Right hindlimb (tissue), 1 donor: ENCODE data around the gene SLC29A2.
"Not testable (repeated sequence)": the region's sequence is repeated elsewhere in the genome, so short reads cannot be mapped to it uniquely, and the experiment has no call there.

Experiments
- DNase-seq: peaks from one replicate; pipeline ENCODE4 v3.0.0-alpha.2; 2018

SLC29A2 gene

GRCh38 chr11:66380264-66380663 is 8.7 kb upstream of the SLC29A2 start:
- DNase-seq: not testable (repeated sequence)

DNA sequence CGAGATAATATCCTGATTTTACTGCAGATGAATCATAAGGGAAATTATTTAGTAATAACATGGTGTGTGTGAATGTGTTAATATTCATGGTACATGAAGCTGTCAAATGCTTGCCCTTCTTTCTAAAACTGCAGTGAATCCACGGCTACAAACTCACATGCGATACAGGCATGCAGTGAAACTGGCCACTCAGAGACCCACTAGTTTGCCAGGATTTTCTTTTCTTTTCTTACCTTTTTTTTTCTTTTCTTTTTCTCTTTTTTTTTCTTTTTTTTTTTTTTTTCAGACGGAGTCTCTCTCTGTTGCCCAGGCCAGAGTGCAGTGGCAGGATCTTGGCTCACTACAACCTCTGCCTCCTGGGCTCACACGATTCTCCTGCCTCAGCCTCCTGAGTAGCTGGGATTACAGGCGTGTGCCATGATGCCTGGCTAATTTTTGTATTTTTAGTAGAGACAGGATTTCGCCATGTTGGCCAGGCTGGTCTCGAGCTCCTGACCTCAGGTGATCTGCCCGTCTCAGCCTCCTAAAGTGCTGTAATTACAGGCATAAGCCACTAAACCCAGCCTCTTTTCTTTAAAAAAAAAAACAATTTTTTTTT is 2.2 kb upstream of the SLC29A2 start:
- DNase-seq: not testable (repeated sequence)

DNA sequence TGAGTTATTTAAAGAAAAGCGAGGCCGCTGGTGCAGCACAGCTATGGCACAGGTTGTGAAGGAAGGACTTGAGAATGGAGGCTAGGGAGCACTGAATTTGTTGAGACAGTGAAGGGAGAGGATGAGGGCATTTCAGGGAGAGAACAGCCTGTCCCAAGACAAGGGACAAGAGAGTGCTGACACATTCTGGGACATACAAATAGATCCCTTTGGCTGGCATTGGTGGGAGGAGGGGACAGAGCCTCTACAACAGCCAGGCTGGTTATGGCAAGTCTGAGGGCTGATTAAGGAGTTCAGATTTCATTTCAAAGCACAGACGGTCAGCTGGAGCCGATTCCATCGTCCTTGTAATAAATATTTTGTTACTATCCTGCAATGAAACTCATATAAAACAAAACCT is 1.7 kb upstream of the SLC29A2 start:
- DNase-seq: no peak

- peak; percentile 27 for DNase-seq
Measured at GRCh38 chr11:66369073-66369894, 2.3 kb downstream of the SLC29A2 start.

GRCh38 chr11:66368484-66368883 is 3.1 kb downstream of the SLC29A2 start:
- DNase-seq: no peak

DNA sequence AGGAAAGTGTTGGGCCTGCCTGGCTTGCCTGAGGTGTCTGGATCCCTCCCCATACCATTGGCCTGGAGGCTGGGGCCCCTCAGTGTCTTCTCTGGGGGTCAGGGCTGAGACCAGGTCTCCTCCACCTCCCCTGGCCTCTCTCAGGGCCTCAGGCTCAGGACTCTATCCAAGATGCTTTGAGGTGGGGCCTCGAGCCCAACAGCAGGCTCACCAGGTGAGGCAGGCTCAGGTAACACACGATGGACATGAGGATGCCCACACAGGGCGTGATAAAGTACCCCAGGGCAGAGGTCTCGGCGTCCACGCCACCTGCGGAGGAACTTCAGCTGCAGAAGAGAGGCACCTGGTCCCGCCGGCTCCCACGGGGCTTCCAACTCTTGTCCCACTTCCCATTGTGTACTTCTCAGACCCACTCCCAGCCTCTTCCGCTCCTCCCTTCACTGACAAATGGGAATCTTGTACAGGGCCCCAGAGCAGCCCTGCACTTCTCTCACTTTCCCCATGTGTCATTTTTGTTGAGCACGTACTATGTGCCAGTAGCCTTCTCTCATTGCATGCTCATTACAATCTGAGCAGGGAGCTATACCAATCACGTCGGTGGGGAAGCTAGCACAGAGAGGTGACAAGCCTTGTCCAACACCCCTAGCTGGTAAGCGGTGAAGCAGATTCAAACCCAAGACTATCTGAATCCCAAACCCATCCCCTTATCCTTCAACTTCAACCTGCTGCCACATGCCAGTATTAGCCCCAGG is 3.8 kb downstream of the SLC29A2 start:
- no peak for DNase-seq

DNA sequence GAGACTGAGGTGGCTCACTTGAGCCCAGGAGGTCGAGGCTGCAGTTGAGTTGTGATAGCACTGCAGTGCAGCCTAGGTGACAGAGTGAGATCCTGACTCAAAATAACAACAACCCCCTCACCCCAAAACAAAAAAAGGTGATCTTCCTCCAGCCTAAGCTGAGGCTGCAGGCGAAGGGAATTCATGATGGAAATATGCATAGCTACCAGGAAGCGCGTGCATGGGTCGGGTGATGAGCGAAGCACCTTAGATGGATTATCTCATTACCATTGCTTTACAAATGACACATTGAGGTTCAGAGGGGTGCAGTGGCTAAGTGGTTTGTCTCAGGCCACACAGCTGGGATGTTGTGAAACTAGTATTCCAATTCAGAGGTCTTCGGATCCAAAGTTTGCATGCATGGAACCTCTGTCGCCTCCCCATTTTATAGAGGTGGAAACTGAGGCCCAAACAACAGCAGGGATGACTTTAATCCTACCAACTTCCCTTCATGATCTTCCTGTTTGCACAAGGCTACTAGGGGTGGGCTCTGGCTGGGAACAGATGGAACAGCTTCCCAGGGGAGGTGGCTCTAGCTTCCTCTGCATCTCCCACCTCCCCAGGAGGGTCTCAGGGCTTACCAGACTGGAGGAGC is 4.6 kb downstream of the SLC29A2 start:
- DNase-seq: no peak

GRCh38 chr11:66365711-66366619 is 5.6 kb downstream of the SLC29A2 start:
- no peak for DNase-seq

DNA sequence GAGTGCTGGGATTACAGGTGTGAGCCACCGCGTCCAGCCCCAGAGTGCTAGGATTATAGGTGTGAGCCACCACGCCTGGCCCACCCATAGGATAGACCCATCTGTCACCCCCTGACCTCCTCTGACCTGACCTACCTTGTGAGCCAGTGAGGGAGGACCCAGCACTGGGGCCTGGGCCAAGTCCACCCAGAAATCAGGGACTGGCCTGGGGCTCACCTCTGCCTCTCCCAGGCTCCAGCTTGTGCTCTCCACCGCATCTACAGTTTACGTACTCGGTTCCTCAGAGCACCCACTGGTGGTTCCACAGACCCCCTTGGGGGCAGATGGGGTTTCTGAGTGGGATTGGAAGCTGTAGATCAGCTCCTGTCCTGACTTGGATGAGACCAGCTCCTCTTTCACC is 6.4 kb downstream of the SLC29A2 start:
- no peak for DNase-seq

DNA sequence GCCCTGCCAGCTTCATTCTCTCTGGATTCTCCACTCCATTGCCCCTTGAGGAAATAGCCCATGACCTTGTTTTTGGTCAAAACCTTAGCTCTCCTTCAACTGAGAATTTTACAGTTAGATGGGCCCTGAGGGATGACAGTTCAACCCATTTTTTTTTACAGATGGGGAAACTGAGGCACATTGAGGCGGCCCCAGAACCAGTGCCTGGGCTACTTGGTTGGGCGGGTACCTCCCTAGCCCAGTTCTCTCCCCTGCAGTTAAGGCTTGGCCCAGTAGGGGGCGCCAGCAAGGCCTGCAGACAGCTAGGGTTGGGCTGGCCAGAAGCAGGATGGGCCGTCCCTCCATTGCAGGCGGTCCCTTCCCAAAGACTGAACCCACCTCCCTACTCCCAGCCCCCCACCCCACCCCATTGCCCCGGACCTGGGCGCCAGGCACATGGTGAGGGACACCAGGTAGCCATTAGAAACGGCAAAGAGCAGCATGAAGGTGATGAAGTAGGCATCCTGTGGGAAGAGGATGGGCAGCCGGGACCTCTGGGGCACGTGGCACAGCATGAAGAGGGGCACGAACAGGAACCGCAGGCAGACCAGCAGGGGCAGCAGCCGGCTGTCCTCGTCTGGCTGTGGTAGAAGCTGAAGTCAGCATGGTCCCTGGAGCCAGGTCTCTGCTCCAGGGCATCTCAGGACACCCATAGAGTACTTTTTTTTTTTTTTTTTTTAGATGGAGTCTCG is 7.6 kb downstream of the SLC29A2 start:
- no peak for DNase-seq

GRCh38 chr11:66363187-66363601 is 8.4 kb downstream of the SLC29A2 start:
- no peak for DNase-seq

GRCh38 chr11:66362481-66363147 is 8.9 kb downstream of the SLC29A2 start:
- DNase-seq: no peak

- no peak for DNase-seq
Measured at GRCh38 chr11:66361502-66361941, 10.0 kb downstream of the SLC29A2 start.

DNA sequence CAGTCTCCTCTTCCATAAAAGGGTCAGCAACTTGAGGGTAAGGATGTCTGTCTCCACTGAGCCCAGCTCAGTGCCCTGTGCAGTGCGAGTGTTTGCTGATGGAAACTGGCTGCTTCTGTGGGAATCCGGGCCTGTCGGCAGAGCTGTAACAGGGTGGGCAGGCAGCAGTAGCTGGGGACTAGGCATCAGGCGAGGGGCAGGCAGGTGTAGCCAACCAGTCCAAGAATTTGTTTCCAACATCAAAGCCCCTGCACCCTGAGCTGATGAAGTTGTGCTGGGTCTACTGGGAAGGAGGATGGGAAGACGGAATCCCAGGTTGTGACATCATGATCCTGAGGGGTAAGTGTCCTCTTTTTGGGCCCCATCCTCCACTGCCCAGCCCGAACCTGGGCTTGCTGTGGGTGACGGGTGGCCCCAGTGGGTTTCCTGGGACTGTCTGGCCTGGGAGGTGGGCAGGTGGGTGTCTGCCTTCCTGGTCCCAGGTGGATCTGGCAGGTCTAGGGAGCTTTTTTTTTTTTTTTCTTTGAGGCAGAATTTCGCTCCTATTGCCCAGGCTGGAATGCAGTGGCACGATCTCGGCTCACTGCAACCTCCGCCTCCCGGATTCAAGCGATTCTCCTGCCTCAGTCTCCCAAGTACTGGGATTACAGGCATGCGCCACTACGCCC is 11.0 kb downstream of the SLC29A2 start:
- DNase-seq: no peak

DNA sequence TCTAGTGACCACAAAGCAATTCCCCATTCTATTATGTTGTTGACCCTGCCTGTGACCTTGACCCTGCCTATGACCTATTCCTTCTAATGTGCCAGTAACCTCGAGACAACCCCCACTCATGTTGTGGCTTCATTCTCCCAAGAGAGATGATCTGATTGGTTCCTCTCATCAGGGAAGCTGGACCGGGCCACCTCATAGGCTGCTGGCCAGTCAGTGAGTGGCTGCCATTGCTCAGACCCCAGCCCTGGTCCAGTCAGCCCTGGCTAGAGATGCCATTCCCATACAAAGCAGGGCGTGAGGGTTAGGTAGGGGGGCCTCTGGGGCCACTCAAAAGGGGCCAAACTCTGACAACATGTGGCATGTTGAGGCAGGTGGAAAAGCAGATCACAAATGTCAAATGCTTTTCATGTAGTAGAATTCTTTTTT is 11.9 kb downstream of the SLC29A2 start:
- no peak for DNase-seq

DNA sequence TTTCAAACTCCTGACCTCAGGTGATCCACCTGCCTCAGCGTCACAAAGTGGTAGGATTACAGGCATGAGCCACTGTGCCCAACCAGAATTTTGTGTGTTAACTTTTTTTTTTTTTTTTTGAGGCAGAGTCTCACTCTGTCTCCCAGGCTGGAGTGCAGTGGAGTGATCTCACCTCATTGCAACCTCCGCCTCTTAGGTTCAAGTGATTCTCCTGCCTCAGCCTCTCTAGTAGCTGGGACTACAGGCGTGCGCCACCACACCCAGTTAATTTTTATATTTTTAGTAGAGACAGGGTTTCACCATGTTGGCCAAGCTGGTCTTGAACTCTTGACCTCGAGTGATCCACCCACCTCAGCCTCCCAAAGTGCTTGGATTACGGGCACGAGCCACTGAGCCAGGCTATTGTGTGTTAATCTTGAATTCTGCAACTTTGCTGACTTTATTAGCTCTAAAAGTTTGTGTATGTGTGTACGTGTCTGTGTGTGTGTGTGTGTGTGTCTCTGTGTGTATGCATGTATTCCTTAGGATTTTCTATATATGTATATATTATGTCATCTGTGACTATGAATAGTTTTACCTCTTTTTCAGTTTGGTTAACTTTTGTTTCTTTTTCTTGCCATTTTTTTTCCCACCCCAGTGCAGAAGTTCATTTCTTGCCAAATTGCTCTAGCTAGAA is 20.9 kb downstream of the SLC29A2 start:
- DNase-seq: not testable (repeated sequence)

DNA sequence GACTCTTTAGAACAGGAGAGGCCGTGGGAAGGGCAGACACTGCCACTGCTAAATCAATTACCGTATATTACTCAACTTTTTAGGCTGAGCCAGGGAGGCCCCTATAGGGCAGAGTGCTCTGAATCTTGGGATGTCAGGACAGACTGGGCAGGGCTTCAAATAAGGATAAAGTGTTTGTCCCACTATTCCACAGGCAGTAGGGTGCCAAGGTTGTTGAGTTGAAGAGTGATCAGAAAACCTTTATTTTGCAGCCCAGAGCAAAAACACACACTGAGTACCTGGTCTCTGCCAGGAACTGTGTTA is 22.5 kb downstream of the SLC29A2 start:
- DNase-seq: no peak

GRCh38 chr11:66347425-66348276 is 23.9 kb downstream of the SLC29A2 start, which contains the start of gene B4GAT1:
Gene B4GAT1 (minus strand): TSS chr11:66347629. CDS start chr11:66347545, 84 bp downstream.
- peak; percentile 91 for DNase-seq
